ENCODE measurements around the gene DOHH. TPM values are rescaled to one million over a fixed set of nuclear protein-coding genes. Genes with fewer than 3 reads are reported as not detected.

The DOHH gene
- total and polyA plus RNA-seq, 2 experiments from 2014 or later, result 19.0 to 34.7 TPM

DNA sequence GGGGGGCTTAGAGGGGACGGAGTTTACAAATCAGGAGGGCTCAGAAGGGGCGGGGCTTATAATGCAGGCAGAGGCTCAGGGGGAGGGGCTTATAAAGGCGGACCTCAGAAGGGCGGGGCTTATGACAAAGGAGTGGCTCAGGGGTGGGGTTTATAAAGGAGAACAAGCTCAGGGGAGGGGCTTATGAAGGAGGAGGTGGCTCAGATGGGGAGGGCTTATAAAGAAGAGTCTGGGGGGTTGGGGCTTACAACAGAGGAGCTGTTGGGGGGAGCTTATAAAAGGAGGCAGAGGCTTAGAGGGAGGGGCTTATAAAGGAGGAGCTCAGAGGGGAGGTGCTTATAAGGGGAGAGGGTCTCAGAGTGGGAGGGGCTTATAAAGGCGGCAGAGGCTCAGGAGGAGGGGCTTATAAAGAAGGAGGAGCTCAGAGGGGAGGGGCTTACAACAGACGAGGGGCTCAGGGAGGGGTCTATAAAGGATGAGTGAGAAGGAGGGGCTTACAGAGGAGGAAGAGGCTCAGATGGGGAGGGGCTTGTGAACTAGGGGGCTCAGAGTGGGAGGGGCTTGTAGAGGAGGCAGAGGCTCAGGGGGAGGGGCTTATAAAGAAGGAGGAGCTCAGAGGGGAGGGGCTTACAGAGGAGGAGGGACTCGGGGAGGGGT is 21.2 kb downstream of the DOHH start:
- Histone ChIP-seq H3K4me3 (peak overlapping the region; percentile 52), H3F3A (replicated peaks; ENCODE audit: low read depth) (0 out of 2 replicates have a peak, but pooled peaks cover 4% of the 10 kb centered on the region), H3K79me2 (replicated peaks; ENCODE audit: insufficient read depth) (no peaks in the 10 kb centered on the region), H4K20me1 (replicated peaks; ENCODE audit: insufficient read depth) (no peaks in the 10 kb centered on the region), H3K27me3 (ENCODE audit: insufficient read depth) (no peaks in the 10 kb centered on the region), H2AFZ (no peak overlapping the region), H3K4me1 (ENCODE audit: insufficient read depth) (peaks cover 11% of the 10 kb centered on the region; the same call in 1 of the 2 replicates), H3K36me3 (ENCODE audit: insufficient read depth) (no peaks in the 10 kb centered on the region), H3K4me2 (peak overlapping the region; percentile 78), H3K9me2 (ENCODE audit: insufficient read depth) (peaks cover 7% of the 10 kb centered on the region; the same call in 1 of the 2 replicates), H3K27ac (ENCODE audit: low read depth) (no peak overlapping the region)
- ATAC-seq, result peak; percentile 8; the same call in 1 of the 3 replicates
- H3K27ac Mint-ChIP-seq, result no peak overlapping the region
- peak; percentile 96 for DNase-seq (ENCODE audit: low spot score)
- no peak overlapping the region for H3K4me3 Mint-ChIP-seq
- H3K27me3 Mint-ChIP-seq (ENCODE audit: insufficient read depth, low read depth, poor library complexity), result peaks cover 21% of the 10 kb centered on the region
- H3K36me3 Mint-ChIP-seq (ENCODE audit: low read depth), result no peaks in the 10 kb centered on the region
- no peaks in the 10 kb centered on the region for H3K9me3 Mint-ChIP-seq
- H3K4me1 Mint-ChIP-seq, result peaks cover 9% of the 10 kb centered on the region; the same call in 2 of the 3 replicates
- TF ChIP-seq EZH2 (IDR thresholded peaks at IDR 0.05; ENCODE audit: low read depth, unreplicated experiment), result no peak
- TF ChIP-seq, protein P1, sequence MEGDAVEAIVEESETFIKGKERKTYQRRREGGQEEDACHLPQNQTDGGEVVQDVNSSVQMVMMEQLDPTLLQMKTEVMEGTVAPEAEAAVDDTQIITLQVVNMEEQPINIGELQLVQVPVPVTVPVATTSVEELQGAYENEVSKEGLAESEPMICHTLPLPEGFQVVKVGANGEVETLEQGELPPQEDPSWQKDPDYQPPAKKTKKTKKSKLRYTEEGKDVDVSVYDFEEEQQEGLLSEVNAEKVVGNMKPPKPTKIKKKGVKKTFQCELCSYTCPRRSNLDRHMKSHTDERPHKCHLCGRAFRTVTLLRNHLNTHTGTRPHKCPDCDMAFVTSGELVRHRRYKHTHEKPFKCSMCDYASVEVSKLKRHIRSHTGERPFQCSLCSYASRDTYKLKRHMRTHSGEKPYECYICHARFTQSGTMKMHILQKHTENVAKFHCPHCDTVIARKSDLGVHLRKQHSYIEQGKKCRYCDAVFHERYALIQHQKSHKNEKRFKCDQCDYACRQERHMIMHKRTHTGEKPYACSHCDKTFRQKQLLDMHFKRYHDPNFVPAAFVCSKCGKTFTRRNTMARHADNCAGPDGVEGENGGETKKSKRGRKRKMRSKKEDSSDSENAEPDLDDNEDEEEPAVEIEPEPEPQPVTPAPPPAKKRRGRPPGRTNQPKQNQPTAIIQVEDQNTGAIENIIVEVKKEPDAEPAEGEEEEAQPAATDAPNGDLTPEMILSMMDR (conservative IDR thresholded peaks at IDR 0.05; ENCODE audit: low read depth in 2 of 2), result no peak
- no peak for TF ChIP-seq STAT1 (IDR thresholded peaks at IDR 0.05; ENCODE audit: unreplicated experiment)
- no peak for TF ChIP-seq JUNB (IDR thresholded peaks at IDR 0.05; ENCODE audit: unreplicated experiment)
- TF ChIP-seq, protein P2, sequence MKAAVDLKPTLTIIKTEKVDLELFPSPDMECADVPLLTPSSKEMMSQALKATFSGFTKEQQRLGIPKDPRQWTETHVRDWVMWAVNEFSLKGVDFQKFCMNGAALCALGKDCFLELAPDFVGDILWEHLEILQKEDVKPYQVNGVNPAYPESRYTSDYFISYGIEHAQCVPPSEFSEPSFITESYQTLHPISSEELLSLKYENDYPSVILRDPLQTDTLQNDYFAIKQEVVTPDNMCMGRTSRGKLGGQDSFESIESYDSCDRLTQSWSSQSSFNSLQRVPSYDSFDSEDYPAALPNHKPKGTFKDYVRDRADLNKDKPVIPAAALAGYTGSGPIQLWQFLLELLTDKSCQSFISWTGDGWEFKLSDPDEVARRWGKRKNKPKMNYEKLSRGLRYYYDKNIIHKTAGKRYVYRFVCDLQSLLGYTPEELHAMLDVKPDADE (IDR thresholded peaks at IDR 0.05), result no peak
- TF ChIP-seq CREB1 (CRISPR knock-in tag; IDR thresholded peaks at IDR 0.05; ENCODE audit: low read depth), result no peak
- TF ChIP-seq, protein P3, sequence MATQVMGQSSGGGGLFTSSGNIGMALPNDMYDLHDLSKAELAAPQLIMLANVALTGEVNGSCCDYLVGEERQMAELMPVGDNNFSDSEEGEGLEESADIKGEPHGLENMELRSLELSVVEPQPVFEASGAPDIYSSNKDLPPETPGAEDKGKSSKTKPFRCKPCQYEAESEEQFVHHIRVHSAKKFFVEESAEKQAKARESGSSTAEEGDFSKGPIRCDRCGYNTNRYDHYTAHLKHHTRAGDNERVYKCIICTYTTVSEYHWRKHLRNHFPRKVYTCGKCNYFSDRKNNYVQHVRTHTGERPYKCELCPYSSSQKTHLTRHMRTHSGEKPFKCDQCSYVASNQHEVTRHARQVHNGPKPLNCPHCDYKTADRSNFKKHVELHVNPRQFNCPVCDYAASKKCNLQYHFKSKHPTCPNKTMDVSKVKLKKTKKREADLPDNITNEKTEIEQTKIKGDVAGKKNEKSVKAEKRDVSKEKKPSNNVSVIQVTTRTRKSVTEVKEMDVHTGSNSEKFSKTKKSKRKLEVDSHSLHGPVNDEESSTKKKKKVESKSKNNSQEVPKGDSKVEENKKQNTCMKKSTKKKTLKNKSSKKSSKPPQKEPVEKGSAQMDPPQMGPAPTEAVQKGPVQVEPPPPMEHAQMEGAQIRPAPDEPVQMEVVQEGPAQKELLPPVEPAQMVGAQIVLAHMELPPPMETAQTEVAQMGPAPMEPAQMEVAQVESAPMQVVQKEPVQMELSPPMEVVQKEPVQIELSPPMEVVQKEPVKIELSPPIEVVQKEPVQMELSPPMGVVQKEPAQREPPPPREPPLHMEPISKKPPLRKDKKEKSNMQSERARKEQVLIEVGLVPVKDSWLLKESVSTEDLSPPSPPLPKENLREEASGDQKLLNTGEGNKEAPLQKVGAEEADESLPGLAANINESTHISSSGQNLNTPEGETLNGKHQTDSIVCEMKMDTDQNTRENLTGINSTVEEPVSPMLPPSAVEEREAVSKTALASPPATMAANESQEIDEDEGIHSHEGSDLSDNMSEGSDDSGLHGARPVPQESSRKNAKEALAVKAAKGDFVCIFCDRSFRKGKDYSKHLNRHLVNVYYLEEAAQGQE (IDR thresholded peaks at IDR 0.05; ENCODE audit: unreplicated experiment), result no peak
- TF ChIP-seq, protein P4, sequence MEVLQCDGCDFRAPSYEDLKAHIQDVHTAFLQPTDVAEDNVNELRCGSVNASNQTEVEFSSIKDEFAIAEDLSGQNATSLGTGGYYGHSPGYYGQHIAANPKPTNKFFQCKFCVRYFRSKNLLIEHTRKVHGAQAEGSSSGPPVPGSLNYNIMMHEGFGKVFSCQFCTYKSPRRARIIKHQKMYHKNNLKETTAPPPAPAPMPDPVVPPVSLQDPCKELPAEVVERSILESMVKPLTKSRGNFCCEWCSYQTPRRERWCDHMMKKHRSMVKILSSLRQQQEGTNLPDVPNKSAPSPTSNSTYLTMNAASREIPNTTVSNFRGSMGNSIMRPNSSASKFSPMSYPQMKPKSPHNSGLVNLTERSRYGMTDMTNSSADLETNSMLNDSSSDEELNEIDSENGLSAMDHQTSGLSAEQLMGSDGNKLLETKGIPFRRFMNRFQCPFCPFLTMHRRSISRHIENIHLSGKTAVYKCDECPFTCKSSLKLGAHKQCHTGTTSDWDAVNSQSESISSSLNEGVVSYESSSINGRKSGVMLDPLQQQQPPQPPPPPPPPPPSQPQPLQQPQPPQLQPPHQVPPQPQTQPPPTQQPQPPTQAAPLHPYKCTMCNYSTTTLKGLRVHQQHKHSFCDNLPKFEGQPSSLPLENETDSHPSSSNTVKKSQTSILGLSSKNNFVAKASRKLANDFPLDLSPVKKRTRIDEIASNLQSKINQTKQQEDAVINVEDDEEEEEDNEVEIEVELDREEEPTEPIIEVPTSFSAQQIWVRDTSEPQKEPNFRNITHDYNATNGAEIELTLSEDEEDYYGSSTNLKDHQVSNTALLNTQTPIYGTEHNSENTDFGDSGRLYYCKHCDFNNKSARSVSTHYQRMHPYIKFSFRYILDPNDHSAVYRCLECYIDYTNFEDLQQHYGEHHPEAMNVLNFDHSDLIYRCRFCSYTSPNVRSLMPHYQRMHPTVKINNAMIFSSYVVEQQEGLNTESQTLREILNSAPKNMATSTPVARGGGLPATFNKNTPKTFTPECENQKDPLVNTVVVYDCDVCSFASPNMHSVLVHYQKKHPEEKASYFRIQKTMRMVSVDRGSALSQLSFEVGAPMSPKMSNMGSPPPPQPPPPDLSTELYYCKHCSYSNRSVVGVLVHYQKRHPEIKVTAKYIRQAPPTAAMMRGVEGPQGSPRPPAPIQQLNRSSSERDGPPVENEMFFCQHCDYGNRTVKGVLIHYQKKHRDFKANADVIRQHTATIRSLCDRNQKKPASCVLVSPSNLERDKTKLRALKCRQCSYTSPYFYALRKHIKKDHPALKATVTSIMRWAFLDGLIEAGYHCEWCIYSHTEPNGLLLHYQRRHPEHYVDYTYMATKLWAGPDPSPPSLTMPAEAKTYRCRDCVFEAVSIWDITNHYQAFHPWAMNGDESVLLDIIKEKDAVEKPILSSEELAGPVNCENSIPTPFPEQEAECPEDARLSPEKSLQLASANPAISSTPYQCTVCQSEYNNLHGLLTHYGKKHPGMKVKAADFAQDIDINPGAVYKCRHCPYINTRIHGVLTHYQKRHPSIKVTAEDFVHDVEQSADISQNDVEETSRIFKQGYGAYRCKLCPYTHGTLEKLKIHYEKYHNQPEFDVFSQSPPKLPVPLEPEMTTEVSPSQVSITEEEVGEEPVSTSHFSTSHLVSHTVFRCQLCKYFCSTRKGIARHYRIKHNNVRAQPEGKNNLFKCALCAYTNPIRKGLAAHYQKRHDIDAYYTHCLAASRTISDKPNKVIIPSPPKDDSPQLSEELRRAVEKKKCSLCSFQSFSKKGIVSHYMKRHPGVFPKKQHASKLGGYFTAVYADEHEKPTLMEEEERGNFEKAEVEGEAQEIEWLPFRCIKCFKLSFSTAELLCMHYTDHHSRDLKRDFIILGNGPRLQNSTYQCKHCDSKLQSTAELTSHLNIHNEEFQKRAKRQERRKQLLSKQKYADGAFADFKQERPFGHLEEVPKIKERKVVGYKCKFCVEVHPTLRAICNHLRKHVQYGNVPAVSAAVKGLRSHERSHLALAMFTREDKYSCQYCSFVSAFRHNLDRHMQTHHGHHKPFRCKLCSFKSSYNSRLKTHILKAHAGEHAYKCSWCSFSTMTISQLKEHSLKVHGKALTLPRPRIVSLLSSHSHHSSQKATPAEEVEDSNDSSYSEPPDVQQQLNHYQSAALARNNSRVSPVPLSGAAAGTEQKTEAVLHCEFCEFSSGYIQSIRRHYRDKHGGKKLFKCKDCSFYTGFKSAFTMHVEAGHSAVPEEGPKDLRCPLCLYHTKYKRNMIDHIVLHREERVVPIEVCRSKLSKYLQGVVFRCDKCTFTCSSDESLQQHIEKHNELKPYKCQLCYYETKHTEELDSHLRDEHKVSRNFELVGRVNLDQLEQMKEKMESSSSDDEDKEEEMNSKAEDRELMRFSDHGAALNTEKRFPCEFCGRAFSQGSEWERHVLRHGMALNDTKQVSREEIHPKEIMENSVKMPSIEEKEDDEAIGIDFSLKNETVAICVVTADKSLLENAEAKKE (CRISPR knock-in tag; IDR thresholded peaks at IDR 0.05), result no peak
- TF ChIP-seq EZH2phosphoT487 (IDR thresholded peaks at IDR 0.05; ENCODE audit: unreplicated experiment), result no peak
- no peak for TF ChIP-seq ZNF331 (CRISPR knock-in tag; IDR thresholded peaks at IDR 0.05; ENCODE audit: low read depth)
- TF ChIP-seq ZNF114 (CRISPR knock-in tag; IDR thresholded peaks at IDR 0.05), result no peak
- no peak for TF ChIP-seq NANOG (IDR thresholded peaks at IDR 0.05; ENCODE audit: borderline replicate concordance)
- no peak for TF ChIP-seq POLR2AphosphoS5 (IDR thresholded peaks at IDR 0.05; ENCODE audit: low read depth)
